DMS153 (cell line): Measurements from ENCODE around the gene TCP11L2.
"Not testable (repeated sequence)": the region's sequence is repeated elsewhere in the genome, so short reads cannot be mapped to it uniquely, and the experiment has no call there.

ENCODE experiments used
- DNase-seq: peaks from one replicate; lab custom pipeline; 2025; lab: John Stamatoyannopoulos, UW

Gene TCP11L2

GRCh38 chr12:106284358-106285105 lies 18.0 kb upstream of the TCP11L2 start:
- DNase-seq = no peak

GRCh38 chr12:106285982-106286381 lies 16.6 kb upstream of the TCP11L2 start:
- DNase-seq = peak; percentile 2

GRCh38 chr12:106286576-106287162 lies 15.9 kb upstream of the TCP11L2 start:
- DNase-seq = not testable (repeated sequence)

- no peak for DNase-seq
These were observed 15.2 kb upstream of the TCP11L2 start for GRCh38 chr12:106287364-106287763.

- no peak for DNase-seq
These were observed 14.4 kb upstream of the TCP11L2 start for GRCh38 chr12:106288101-106288493.

- DNase-seq = peak; percentile 9
These were observed 13.9 kb upstream of the TCP11L2 start for GRCh38 chr12:106288494-106289195.

- no peak for DNase-seq
These were observed 13.3 kb upstream of the TCP11L2 start for GRCh38 chr12:106289196-106289681.

- peak; percentile 22 for DNase-seq
These were observed 11.9 kb upstream of the TCP11L2 start for GRCh38 chr12:106290666-106291065.

GRCh38 chr12:106291342-106291741 lies 11.2 kb upstream of the TCP11L2 start:
- DNase-seq = peak; percentile 58

GRCh38 chr12:106292339-106292738 lies 10.2 kb upstream of the TCP11L2 start:
- DNase-seq = no peak

- DNase-seq = no peak
These were observed 6.2 kb upstream of the TCP11L2 start for GRCh38 chr12:106296179-106296877.

GRCh38 chr12:106297075-106297474 lies 5.5 kb upstream of the TCP11L2 start:
- DNase-seq = no peak

GRCh38 chr12:106297681-106298080 lies 4.9 kb upstream of the TCP11L2 start:
- no peak for DNase-seq

GRCh38 chr12:106299202-106299774 lies 3.2 kb upstream of the TCP11L2 start:
- DNase-seq = no peak

GRCh38 chr12:106300761-106301160 lies 1.8 kb upstream of the TCP11L2 start:
- DNase-seq = no peak

- DNase-seq = no peak
These were observed 1.3 kb upstream of the TCP11L2 start for GRCh38 chr12:106301241-106301610.

- DNase-seq = peak; percentile 46
These were observed 767 bp upstream of the TCP11L2 start for GRCh38 chr12:106301611-106302321.

- peak; percentile 65 for DNase-seq
These were observed 778 bp downstream of the TCP11L2 start for GRCh38 chr12:106303202-106303820.

- DNase-seq = no peak
These were observed 1.5 kb downstream of the TCP11L2 start for GRCh38 chr12:106304001-106304421.

- DNase-seq = no peak
These were observed 2.3 kb downstream of the TCP11L2 start for GRCh38 chr12:106304797-106305196.

- DNase-seq = no peak
These were observed 2.8 kb downstream of the TCP11L2 start for GRCh38 chr12:106305376-106305775.
